Peyer's patch (tissue), 4 donors: ENCODE data around the gene ANKRD13A. TPM values are rescaled to one million over a fixed set of nuclear protein-coding genes. Genes with fewer than 3 reads are reported as not detected.
"Not testable (repeated sequence)": the region's sequence is repeated elsewhere in the genome, so short reads cannot be mapped to it uniquely, and the experiment has no call there.

ENCODE experiments used
- DNase-seq, 3 donors: peaks; one replicate each; pipeline ENCODE4 v3.0.0-alpha.2; 2017 to 2019
- H3K27ac ChIP-seq, 4 donors: fragments of 200-600 bp; sonication (generic); one replicate each; pipeline ENCODE4 v1.5.1; 2016 to 2019
- H3K27me3 ChIP-seq, 2 donors: fragments of 200-600 bp; sonication (generic); one replicate each; pipeline ENCODE4 v1.5.1; 2019
- H3K36me3 ChIP-seq, 3 donors: fragments of 200-600 bp; sonication (generic); one replicate each; pipeline ENCODE4 v1.5.1; 2016 to 2019
- H3K4me1 ChIP-seq, 4 donors: fragments of 200-600 bp; sonication (generic); one replicate each; pipeline ENCODE4 v1.5.1; 2016 to 2019
- H3K4me3 ChIP-seq, 4 donors: fragments of 200-600 bp; sonication (generic); 1 replicate in 3 of 4; 2 replicates in 1 of 4; pipeline ENCODE4 v1.5.1; 2016 to 2019; ENCODE audit warnings: mild to moderate bottlenecking in 1 of 4
- H3K9me3 ChIP-seq, 4 donors: fragments of 200-600 bp; sonication (generic); one replicate each; pipeline ENCODE4 v1.5.1; 2016 to 2019; ENCODE audit warnings: mild to moderate bottlenecking in 1 of 4
- CTCF ChIP-seq, 6 experiments: fragments of 450-650 bp in 4 of 6; fragments of 200-600 bp in 2 of 6; sonication (generic) in 1 of 6; IDR thresholded peaks; one replicate each; pipeline ENCODE4 v1.5.1; 2017 to 2019; ENCODE audit warnings: antibody characterized with exemption in 6 of 6, mild to moderate bottlenecking in 3 of 6, moderate library complexity in 1 of 6
- POLR2A ChIP-seq, 2 donors: fragments of 450-650 bp; IDR thresholded peaks; one replicate each; pipeline ENCODE4 v1.5.1; 2017; ENCODE audit warnings: antibody characterized with exemption in 2 of 2, mild to moderate bottlenecking in 2 of 2, moderate library complexity in 2 of 2
- total RNA-seq, 4 donors: library from RNA; depleted of rRNA; stranded (reverse); fragments of >200 nt; gene quantifications; one replicate each; pipeline ENCODE4 v1.1.0, GENCODE V29; 2016

ANKRD13A gene
- total RNA-seq, 4 donors from 2014 or later: 81.3 to 124 (median 92.1) TPM

- Histone ChIP-seq H3K27me3 (no peaks in the 10 kb centered on the region), H3K9me3 (no peaks in the 10 kb centered on the region), H3K4me1 (peaks cover 0 to 15% (median 2%) of the 10 kb centered on the region in 4 donors), H3K27ac (peak within 1 kb of the TSS; percentile 57 to 80 (median 74)), H3K36me3 (no peaks in the 10 kb centered on the region), H3K4me3 (peak within 1 kb of the TSS; percentile 72 to 83 (median 78))
- peak; percentile 93 to 98 (median 94) for DNase-seq
- TF ChIP-seq POLR2A (IDR thresholded peaks at IDR 0.05) (peak; percentile 39 to 65), CTCF (IDR thresholded peaks at IDR 0.05) (peak in 2 of 6 experiments; percentile 7 to 29)
These were observed 49.2 kb downstream of the ANKRD13A start, which contains the start of gene C12orf76 for GRCh38 chr12:110048242-110049027. Gene C12orf76, minus strand, starts transcription at chr12:110048522. Its CDS starts 27 bp downstream, at chr12:110048495.

GRCh38 chr12:110049034-110049433 is 49.8 kb downstream of the ANKRD13A start:
- not testable (repeated sequence) for H3K9me3 ChIP-seq, H3K36me3 ChIP-seq, H3K27me3 ChIP-seq
- DNase-seq: peak in 2 of 3 donors; percentile 63 to 68
- H3K27ac ChIP-seq: peak overlapping the region; percentile 57 to 80 (median 74)
- H3K4me1 ChIP-seq: peaks cover 0 to 15% (median 2%) of the 10 kb centered on the region in 4 donors
- peak overlapping the region; percentile 72 to 83 (median 78) for H3K4me3 ChIP-seq

GRCh38 chr12:110049666-110050065 is 50.4 kb downstream of the ANKRD13A start:
- not testable (repeated sequence) for H3K9me3 ChIP-seq, H3K4me3 ChIP-seq, DNase-seq, H3K36me3 ChIP-seq, H3K27me3 ChIP-seq
- Histone ChIP-seq H3K27ac (peak overlapping the region in 2 of 4 donors; percentile 57 to 80), H3K4me1 (peaks cover 0 to 15% (median 2%) of the 10 kb centered on the region in 4 donors)

GRCh38 chr12:110050927-110051326 is 51.7 kb downstream of the ANKRD13A start:
- no peaks in the 10 kb centered on the region for H3K9me3 ChIP-seq
- H3K4me1 ChIP-seq: peaks cover 0 to 15% (median 2%) of the 10 kb centered on the region in 4 donors
- H3K27ac ChIP-seq: peak overlapping the region in 2 of 4 donors; percentile 20 to 80
- no peak overlapping the region for H3K4me3 ChIP-seq
- peak in 2 of 3 donors; percentile 31 to 46 for DNase-seq
- H3K36me3 ChIP-seq: no peaks in the 10 kb centered on the region
- no peak for TF ChIP-seq POLR2A (IDR thresholded peaks at IDR 0.05)
- TF ChIP-seq CTCF (IDR thresholded peaks at IDR 0.05): no peak
- no peaks in the 10 kb centered on the region for H3K27me3 ChIP-seq

- not testable (repeated sequence) for H3K9me3 ChIP-seq
These were observed 56.4 kb downstream of the ANKRD13A start for GRCh38 chr12:110055375-110056352.

GRCh38 chr12:110056643-110057042 is 57.4 kb downstream of the ANKRD13A start:
- not testable (repeated sequence) for H3K4me3 ChIP-seq, DNase-seq, H3K9me3 ChIP-seq, H3K27me3 ChIP-seq, H3K36me3 ChIP-seq, H3K27ac ChIP-seq, H3K4me1 ChIP-seq

More at GRCh38 chr12:110055375-110056352, 56.4 kb downstream of the ANKRD13A start:
- not testable (repeated sequence) for H3K4me1 ChIP-seq, H3K4me3 ChIP-seq, H3K36me3 ChIP-seq, DNase-seq, H3K27me3 ChIP-seq, H3K27ac ChIP-seq

GRCh38 chr12:110058875-110059615 is 59.8 kb downstream of the ANKRD13A start:
- DNase-seq: no peak
- TF ChIP-seq CTCF (IDR thresholded peaks at IDR 0.05): no peak
- no peak for TF ChIP-seq POLR2A (IDR thresholded peaks at IDR 0.05)
- Histone ChIP-seq H3K27ac (no peak overlapping the region), H3K36me3 (no peaks in the 10 kb centered on the region), H3K4me1 (no peaks in the 10 kb centered on the region), H3K4me3 (no peak overlapping the region), H3K27me3 (no peaks in the 10 kb centered on the region), H3K9me3 (no peaks in the 10 kb centered on the region)
